B cell (primary cell): Measurements from ENCODE around the gene EPHA2. TPM values are rescaled to one million over a fixed set of nuclear protein-coding genes. Genes with fewer than 3 reads are reported as not detected.
A peak's percentile ranks its signal among the peaks of the same experiment; 100 is the strongest.

Experiments used
- ATAC-seq: fragments of 200-7000 bp; cut with Tn5 transposase; one replicate; pipeline ENCODE4 v1.10.0; 2021; ENCODE audit warnings: low read depth, mild to moderate bottlenecking, moderate number of reproducible peaks, moderate library complexity
- CTCF ChIA-PET: fragments of 350-600 bp; sonication (Branson Sonifier 250); formaldehyde crosslinking; loops from one replicate; lab custom pipeline; 2021; ENCODE audit warnings: antibody characterized with exemption, inconsistent platforms; lab: Charles Lee
- POLR2A ChIA-PET: fragments of 350-600 bp; sonication (Branson Sonifier 250); formaldehyde crosslinking; loops from one replicate; lab custom pipeline; 2021; ENCODE audit warnings: antibody characterized with exemption; lab: Charles Lee
- DNase-seq: peaks from one replicate; pipeline ENCODE4 v3.0.0; 2013
- H2AFZ ChIP-seq: 2 replicates; pipeline ENCODE4 v1.6.1; 2012; ENCODE audit warnings: mild to moderate bottlenecking, low read depth, low read length; ENCODE audit not compliant: insufficient read depth, poor library complexity, severe bottlenecking
- H3K27ac ChIP-seq, 2 donors: 1 replicate in 1 of 2; 2 replicates in 1 of 2; pipeline ENCODE4 v1.5.1; 2012 to 2013; ENCODE audit warnings: low read length in 2 of 2, mild to moderate bottlenecking in 2 of 2, moderate library complexity in 1 of 2
- H3K27me3 ChIP-seq, 4 experiments: fragments of 200-600 bp in 1 of 4; sonication (generic) in 1 of 4; replicated peaks in 1 of 4; 1 replicate in 2 of 4; 2 replicates in 2 of 4; pipeline versions ENCODE4 v1.6.1 to v1.7.0; 2013 to 2016; ENCODE audit warnings: low read length in 3 of 4, mild to moderate bottlenecking in 2 of 4, mixed read lengths in 1 of 4, moderate library complexity in 1 of 4; ENCODE audit not compliant: insufficient read depth in 4 of 4, control insufficient read depth in 3 of 4; ENCODE audit errors: control extremely low read depth in 1 of 4
- H3K36me3 ChIP-seq, 2 experiments: replicated peaks in 1 of 2; 1 replicate in 1 of 2; 2 replicates in 1 of 2; pipeline versions ENCODE4 v1.6.1 to v1.7.1; 2013; ENCODE audit warnings: low read length in 1 of 2; ENCODE audit not compliant: insufficient read depth in 2 of 2, control insufficient read depth in 1 of 2; ENCODE audit errors: control extremely low read depth in 1 of 2, extremely low read depth in 1 of 2
- H3K4me1 ChIP-seq, 2 donors: fragments of 200-600 bp in 1 of 2; sonication (generic) in 1 of 2; 1 replicate in 1 of 2; 2 replicates in 1 of 2; pipeline versions ENCODE4 v1.5.1 to v1.6.1; 2013 to 2017; ENCODE audit warnings: low read length in 2 of 2; ENCODE audit not compliant: control insufficient read depth in 2 of 2, insufficient read depth in 2 of 2
- H3K4me2 ChIP-seq: replicated peaks from 2 replicates; pipeline ENCODE3; 2012; ENCODE audit warnings: mild to moderate bottlenecking, low read depth, low read length; ENCODE audit not compliant: poor library complexity, severe bottlenecking
- H3K4me3 ChIP-seq, 5 experiments: fragments of 200-600 bp in 1 of 5; sonication (generic) in 1 of 5; 1 replicate in 3 of 5; 2 replicates in 2 of 5; pipeline versions ENCODE4 v1.5.1 to v1.7.0; 2011 to 2016; ENCODE audit warnings: low read length in 4 of 5, mild to moderate bottlenecking in 4 of 5, low read depth in 2 of 5, control low read depth in 1 of 5, moderate library complexity in 1 of 5; ENCODE audit not compliant: insufficient read depth in 1 of 5; ENCODE audit errors: control extremely low read depth in 1 of 5, extremely low read depth in 1 of 5
- H3K79me2 ChIP-seq: fragments of 200-600 bp; sonication (generic); one replicate; pipeline ENCODE4 v1.6.0; 2016; ENCODE audit warnings: low read length; ENCODE audit not compliant: control insufficient read depth, insufficient read depth
- H3K9ac ChIP-seq: fragments of 200-600 bp; sonication (generic); 2 replicates; pipeline ENCODE4 v1.6.1; 2017; ENCODE audit warnings: mild to moderate bottlenecking, low read length, moderate library complexity
- H3K9me3 ChIP-seq, 3 donors: one replicate each; pipeline versions ENCODE4 v1.6.1 to v1.7.1; 2013; ENCODE audit warnings: low read length in 2 of 3; ENCODE audit not compliant: control insufficient read depth in 2 of 3, insufficient read depth in 1 of 3; ENCODE audit errors: control extremely low read depth in 1 of 3
- H4K20me1 ChIP-seq: 2 replicates; pipeline ENCODE4 v1.6.0; 2012; ENCODE audit warnings: mild to moderate bottlenecking, low read length; ENCODE audit not compliant: insufficient read depth, control insufficient read depth, poor library complexity, severe bottlenecking
- H3K27ac Mint-ChIP-seq: one replicate; pipeline ENCODE4 v1.8.0; 2021; ENCODE audit warnings: mixed read lengths
- H3K27me3 Mint-ChIP-seq: one replicate; pipeline ENCODE4 v1.8.0; 2021; ENCODE audit warnings: mixed read lengths
- H3K4me1 Mint-ChIP-seq: one replicate; pipeline ENCODE4 v1.8.0; 2021; ENCODE audit warnings: mixed read lengths
- H3K4me3 Mint-ChIP-seq: one replicate; pipeline ENCODE4 v1.8.0; 2021; ENCODE audit warnings: mixed read lengths
- H3K9me3 Mint-ChIP-seq: one replicate; pipeline ENCODE4 v1.8.0; 2022; ENCODE audit warnings: mixed read lengths; ENCODE audit not compliant: insufficient read depth
- CTCF ChIP-seq: fragments of 200-600 bp; IDR thresholded peaks from one replicate; pipeline ENCODE4 v1.8.0; 2022; ENCODE audit warnings: antibody characterized with exemption, mild to moderate bottlenecking
- EZH2 ChIP-seq: IDR thresholded peaks from 2 replicates; pipeline ENCODE4 v1.6.1; 2012; ENCODE audit warnings: borderline replicate concordance, low read depth, mild to moderate bottlenecking, moderate library complexity, low read length; ENCODE audit not compliant: insufficient read depth, poor library complexity, severe bottlenecking
- WGBS: methylation state at CpG from one replicate; pipeline ENCODE4 v1.1.5; 2013; ENCODE audit warnings: missing lambda C conversion rate; ENCODE audit not compliant: insufficient coverage; 5-methylcytosine and 5-hydroxymethylcytosine counted together
- intact Hi-C: fragments of 100-400 bp; cut with micrococcal nuclease; formaldehyde crosslinking; loops from one replicate; pipeline ENCODE4 v1.10.0; 2022
- polyA plus RNA-seq: library from polyadenylated mRNA; depleted of rRNA; stranded (reverse); fragments of >200 nt; gene quantifications from 2 replicates; pipeline ENCODE4 v1.2.3, GENCODE V29; 2012
- total RNA-seq, 2 donors: library from RNA; stranded (reverse); fragments of 120-200 nt in 1 of 2; gene quantifications; 1 replicate in 1 of 2; 2 replicates in 1 of 2; pipeline versions ENCODE4 v1.2.3 to v1.2.4, GENCODE V29; 2013 to 2022

The EPHA2 gene
- total and polyA plus RNA-seq, 2 donors (not counting 1 experiment from before 2014, with no cell fraction given): 0.12 TPM; not detected in 1

GRCh38 chr1:16153096-16153998, 2.5 kb downstream of the EPHA2 start:
- ChIA-PET POLR2A (interaction anchor here (0.6 kb wide), 1 partner anchor 553 kb away, joined by 6 read pairs; no protein-coding TSS in a partner anchor), CTCF (no interaction called here)
- H4K20me1 ChIP-seq: no peaks in the 10 kb centered on the region
- H3K4me1 ChIP-seq: peaks cover 29 to 30% of the 10 kb centered on the region in 2 donors
- H3K9me3 ChIP-seq: peaks cover 0 to 23% (median 0%) of the 10 kb centered on the region in 3 donors
- H3K27ac ChIP-seq: no peak overlapping the region
- H3K27me3 ChIP-seq: peaks cover 0 to 72% (median 27%) of the 10 kb centered on the region in 4 experiments
- WGBS: 64% methylated on average over 5 of the region's 13 CpGs
- peak overlapping the region; percentile 89 for H3K4me2 ChIP-seq
- H3K4me1 Mint-ChIP-seq: peaks cover 28% of the 10 kb centered on the region
- H3K27ac Mint-ChIP-seq: peak overlapping the region; percentile 46
- TF ChIP-seq EZH2: no peak
- TF ChIP-seq CTCF: no peak
- intact Hi-C loops: no loop called here
- H3K4me3 ChIP-seq: no peak overlapping the region
- no peak overlapping the region for H3K9ac ChIP-seq
- ATAC-seq (no peak), DNase-seq (no peak)
- H3K4me3 Mint-ChIP-seq: peak overlapping the region; percentile 49
- H3K36me3 ChIP-seq: no peaks in the 10 kb centered on the region
- H3K9me3 Mint-ChIP-seq: no peaks in the 10 kb centered on the region
- peaks cover 27% of the 10 kb centered on the region for H3K27me3 Mint-ChIP-seq
- no peak overlapping the region for H2AFZ ChIP-seq
- no peaks in the 10 kb centered on the region for H3K79me2 ChIP-seq

- H3K79me2 ChIP-seq: no peaks in the 10 kb centered on the region
- intact Hi-C loops: no loop called here
- DNase-seq: no peak
- no peaks in the 10 kb centered on the region for H3K9me3 Mint-ChIP-seq
- 82% methylated on average over 10 of the region's 16 CpGs for WGBS
- H3K4me3 ChIP-seq: no peak overlapping the region
- TF ChIP-seq CTCF (no peak), EZH2 (no peak)
- POLR2A ChIA-PET: no interaction called here
- H3K36me3 ChIP-seq: no peaks in the 10 kb centered on the region
- no peak overlapping the region for H3K27ac ChIP-seq
- H3K9me3 ChIP-seq: peaks cover 0 to 23% (median 0%) of the 10 kb centered on the region in 3 donors
- H3K27me3 ChIP-seq: peaks cover 0 to 74% (median 27%) of the 10 kb centered on the region in 4 experiments
- no peak for ATAC-seq
- H2AFZ ChIP-seq: no peak overlapping the region
- no peaks in the 10 kb centered on the region for H4K20me1 ChIP-seq
- H3K4me2 ChIP-seq: no peak overlapping the region
- CTCF ChIA-PET: no interaction called here
- H3K4me1 ChIP-seq: peaks cover 29 to 30% of the 10 kb centered on the region in 2 donors
- H3K27me3 Mint-ChIP-seq: peaks cover 34% of the 10 kb centered on the region
- H3K4me1 Mint-ChIP-seq: peaks cover 23% of the 10 kb centered on the region
- no peak overlapping the region for H3K9ac ChIP-seq
- no peak overlapping the region for H3K4me3 Mint-ChIP-seq
- no peak overlapping the region for H3K27ac Mint-ChIP-seq
Observed at GRCh38 chr1:16152481-16153087, 3.3 kb downstream of the EPHA2 start.
